IMR-90 (cell line): ENCODE measurements around the gene ZNRD2.

ENCODE experiments used
- CTCF ChIP-seq: conservative IDR thresholded peaks from 2 replicates; pipeline ENCODE4 v1.5.1; 2012; ENCODE audit warnings: mild to moderate bottlenecking, low read depth, low read length, improper control_type of control experiment
- POLR2A ChIP-seq: IDR thresholded peaks from 2 replicates; pipeline ENCODE4 v1.6.1; 2012; ENCODE audit warnings: mild to moderate bottlenecking, low read depth, low read length
- RAD21 ChIP-seq: IDR thresholded peaks from 2 replicates; pipeline ENCODE4 v1.6.1; 2012; ENCODE audit warnings: low read length, improper control_type of control experiment
- RCOR1 ChIP-seq: IDR thresholded peaks from 2 replicates; pipeline ENCODE4 v1.6.1; 2012; ENCODE audit warnings: mild to moderate bottlenecking, low read length, improper control_type of control experiment; ENCODE audit not compliant: insufficient replicate concordance
- SMC3 ChIP-seq: fragments of 150-350 bp; IDR thresholded peaks from 2 replicates; pipeline ENCODE4 v1.6.1; 2016; ENCODE audit warnings: low read depth, mild to moderate bottlenecking, antibody characterized with exemption, low read length, moderate library complexity

- peak; percentile 76 for TF ChIP-seq CTCF
- TF ChIP-seq RCOR1 = no peak
- TF ChIP-seq SMC3 = peak; percentile 65
- peak; percentile 73 for TF ChIP-seq POLR2A
- TF ChIP-seq RAD21 = peak; percentile 64
Observed at GRCh38 chr11:65569973-65570918, at the start of gene ZNRD2.
